GM12878 (cell line): ENCODE results near the gene SLC12A4. TPM values are rescaled to one million over a fixed set of nuclear protein-coding genes. Genes with fewer than 3 reads are reported as not detected.

ENCODE experiments used
- ATAC-seq: fragments of 200-7000 bp; cut with Tn5 transposase; 3 replicates; pipeline ENCODE4 v1.9.1; 2020; ENCODE audit warnings: mild to moderate bottlenecking, moderate library complexity
- BruUV-seq: library from RNA; stranded (reverse); fragments of 400-500 nt; replicated peaks from 2 replicates; lab custom pipeline; 2021; lab: Mats Ljungman, UMichigan
- CTCF ChIA-PET: fragments of 300-600 bp; sonication (Branson Sonifier 250); formaldehyde crosslinking; extraction: SDS; loops from one replicate; lab custom pipeline; 2021; ENCODE audit warnings: inconsistent platforms; lab: Yijun Ruan, JAX
- POLR2A ChIA-PET: fragments of 350-600 bp; formaldehyde crosslinking; extraction: SDS; loops from one replicate; lab custom pipeline; 2021; ENCODE audit warnings: inconsistent platforms; lab: Charles Lee
- RAD21 ChIA-PET: fragments of 300-600 bp; sonication (Branson Sonifier 250); formaldehyde crosslinking; loops from one replicate; lab custom pipeline; 2023; ENCODE audit warnings: antibody characterized with exemption; ENCODE audit not compliant: unreplicated experiment; lab: Charles Lee
- SMC1A ChIA-PET: fragments of 300-600 bp; sonication (Branson Sonifier 250); formaldehyde crosslinking; loops from one replicate; lab custom pipeline; 2023; ENCODE audit not compliant: unreplicated experiment, uncharacterized antibody; lab: Charles Lee
- DNase-seq: peaks from one replicate; pipeline ENCODE4 v3.0.0-alpha.2; 2011; ENCODE audit warnings: low read depth, low spot score
- FAIRE-seq: peaks from 3 replicates; lab custom pipeline; 2011; peaks lifted over from hg19 to GRCh38; lab: Jason Lieb, UNC
- H2AFZ ChIP-seq: 2 replicates; pipeline ENCODE4 v1.6.0; 2011; ENCODE audit warnings: low read depth, low read length, control low read depth; ENCODE audit not compliant: control insufficient read depth
- H3K27ac ChIP-seq: 2 replicates; pipeline ENCODE4 v1.5.1; 2011; ENCODE audit warnings: control low read depth; ENCODE audit not compliant: control insufficient read depth, insufficient read depth
- H3K27me3 ChIP-seq, 2 experiments: replicated peaks in 1 of 2; 2 replicates each; pipeline versions ENCODE4 v1.6.0 to v1.6.1; 2011; ENCODE audit warnings: low read length in 1 of 2; ENCODE audit not compliant: control insufficient read depth in 2 of 2, insufficient read depth in 2 of 2
- H3K36me3 ChIP-seq, 2 experiments: 2 replicates each; pipeline ENCODE4 v1.5.1; 2011; ENCODE audit warnings: low read length in 1 of 2; ENCODE audit not compliant: control insufficient read depth in 2 of 2, insufficient read depth in 2 of 2
- H3K4me1 ChIP-seq: 2 replicates; pipeline ENCODE4 v1.6.1; 2011; ENCODE audit warnings: mild to moderate bottlenecking, low read length, moderate library complexity, mixed read lengths; ENCODE audit not compliant: control insufficient read depth, insufficient read depth
- H3K4me2 ChIP-seq: 2 replicates; pipeline ENCODE4 v1.6.0; 2011; ENCODE audit warnings: control low read depth; ENCODE audit not compliant: control insufficient read depth, insufficient read depth
- H3K4me3 ChIP-seq: fragments of 200-600 bp; sonication (generic); 2 replicates; pipeline ENCODE4 v1.5.1; 2016
- H3K79me2 ChIP-seq: 2 replicates; pipeline ENCODE4 v1.6.0; 2011; ENCODE audit warnings: low read length; ENCODE audit not compliant: control insufficient read depth, insufficient read depth
- H3K9ac ChIP-seq: 2 replicates; pipeline ENCODE4 v1.8.0; 2011; ENCODE audit warnings: low read length, control low read depth, mixed read lengths; ENCODE audit not compliant: control insufficient read depth, insufficient read depth
- H3K9me3 ChIP-seq: replicated peaks from 3 replicates; pipeline ENCODE4 v1.5.1; 2011; ENCODE audit warnings: mild to moderate bottlenecking, low read length; ENCODE audit not compliant: control insufficient read depth, insufficient read depth
- H4K20me1 ChIP-seq: 2 replicates; pipeline ENCODE4 v1.6.0; 2011; ENCODE audit not compliant: control insufficient read depth, insufficient read depth
- ATF3 ChIP-seq: IDR thresholded peaks from 2 replicates; pipeline ENCODE4 v1.6.1; 2011; ENCODE audit warnings: low read depth, mild to moderate bottlenecking, low read length, moderate library complexity, borderline replicate concordance; ENCODE audit errors: extremely low read depth
- CBX5 ChIP-seq: sonication (generic); IDR thresholded peaks from 2 replicates; pipeline ENCODE4 v1.6.1; 2016; ENCODE audit warnings: low read depth, moderate library complexity, mild to moderate bottlenecking, inconsistent platforms
- IRF3 ChIP-seq: fragments of 450-650 bp; IDR thresholded peaks from 2 replicates; pipeline ENCODE4 v1.6.1; 2014; ENCODE audit warnings: mild to moderate bottlenecking
- POLR2A ChIP-seq: IDR thresholded peaks from 2 replicates; pipeline ENCODE4 v1.6.1; 2011; ENCODE audit warnings: low read depth, mild to moderate bottlenecking, low read length
- POLR2AphosphoS2 ChIP-seq: IDR thresholded peaks from 2 replicates; pipeline ENCODE4 v1.6.1; 2011; ENCODE audit warnings: low read depth, mild to moderate bottlenecking, low read length, improper control_type of control experiment, moderate library complexity
- RAD21 ChIP-seq: IDR thresholded peaks from 2 replicates; pipeline ENCODE4 v1.6.1; 2011; ENCODE audit warnings: mild to moderate bottlenecking, low read depth, low read length, moderate library complexity; ENCODE audit not compliant: insufficient read depth
- RBBP5 ChIP-seq: fragments of 200-600 bp; sonication (generic); conservative IDR thresholded peaks from 2 replicates; pipeline ENCODE4 v1.6.1; 2016
- SIX5 ChIP-seq: IDR thresholded peaks from 2 replicates; pipeline ENCODE4 v1.6.1; 2011; ENCODE audit warnings: mild to moderate bottlenecking, low read depth, low read length, moderate library complexity; ENCODE audit not compliant: severe bottlenecking
- WGBS: methylation state at CpG from one replicate; pipeline ENCODE4 v1.1.6; 2016; ENCODE audit warnings: low lambda C conversion rate; ENCODE audit not compliant: insufficient replicate concordance, insufficient coverage; ENCODE audit errors: missing lambda C conversion rate; 5-methylcytosine and 5-hydroxymethylcytosine counted together
- in situ Hi-C: fragments of 300-500 bp; cut with MboI; formaldehyde crosslinking; loops from 9 replicates; pipeline ENCODE4 v1.14.3; 2018; ENCODE audit warnings: mixed read lengths
- intact Hi-C: fragments of 100-400 bp; cut with micrococcal nuclease; formaldehyde crosslinking; loops from one replicate; pipeline ENCODE4 v1.14.2; 2022; ENCODE audit not compliant: unreplicated experiment
- polyA plus RNA-seq, 11 experiments: library from polyadenylated mRNA; depleted of rRNA in 4 of 11; unstranded in 6 of 11; stranded (reverse) in 5 of 11; fragments of >200 nt; fragmentation: Nextera tagmentation in 4 of 11; fragmentation: Illumina TruSeq in 1 of 11; extraction: Ambion mirVana in 4 of 11; extraction: Trizol in 1 of 11; gene quantifications; 1 replicate in 1 of 11; 2 replicates in 10 of 11; pipeline versions ENCODE4 v1.2.1 to v1.2.3, GENCODE V29; 2011 to 2016; ENCODE audit warnings: inconsistent platforms in 2 of 11, missing spikeins in 2 of 11, low read depth in 1 of 11
- total RNA-seq, 4 experiments: library from RNA; depleted of rRNA in 3 of 4; stranded (reverse); fragments of >200 nt in 3 of 4; fragmentation: Illumina TruSeq in 1 of 4; extraction: Trizol in 1 of 4; gene quantifications; 2 replicates each; pipeline versions ENCODE4 v1.2.1 to v1.2.3, GENCODE V29; 2013 to 2021

SLC12A4 gene
- total and polyA plus RNA-seq, 10 of the 15 experiments (the other 5 are each of a cell fraction or from before 2014, with no cell fraction given) = 0.95 to 39.9 (median 14.2) TPM

GRCh38 chr16:67961551-67961957 is 6.9 kb downstream of the SLC12A4 start:
- H3K27me3 ChIP-seq = no peaks in the 10 kb centered on the region
- no TSS peak for BruUV-seq
- peaks cover 5 to 6% of the 10 kb centered on the region in 2 experiments; a peak in 3 of 4 replicates for H3K36me3 ChIP-seq
- H3K79me2 ChIP-seq = peaks cover 4% of the 10 kb centered on the region
- no peak for DNase-seq
- TF ChIP-seq ATF3 = no peak
- no peak for TF ChIP-seq POLR2A
- TF ChIP-seq SIX5 = no peak
- no peak for TF ChIP-seq IRF3
- TF ChIP-seq RBBP5 = no peak
- no peak for TF ChIP-seq RAD21
- TF ChIP-seq POLR2AphosphoS2 = no peak
- no peak for TF ChIP-seq CBX5
- no peak overlapping the region for H3K27ac ChIP-seq
- FAIRE-seq = no peak
- ChIA-PET CTCF (no interaction called here), POLR2A (no interaction called here), SMC1A (no interaction called here), RAD21 (no interaction called here)
- no peak overlapping the region for H3K4me2 ChIP-seq
- H3K4me3 ChIP-seq = no peak overlapping the region
- no peak for ATAC-seq
- in situ Hi-C loops (no loop called here), intact Hi-C loops (no loop called here)
- H4K20me1 ChIP-seq = no peaks in the 10 kb centered on the region
- WGBS = 97% methylated on average over 13 of the region's 13 CpGs
- H3K9me3 ChIP-seq = no peaks in the 10 kb centered on the region
- no peak overlapping the region for H2AFZ ChIP-seq
- peaks cover 11% of the 10 kb centered on the region for H3K4me1 ChIP-seq
- no peak overlapping the region for H3K9ac ChIP-seq
